Measurements from ENCODE around the gene CEP112. TPM values are rescaled to one million over a fixed set of nuclear protein-coding genes. Genes with fewer than 3 reads are reported as not detected.

CEP112 gene
- total and polyA plus RNA-seq, 2 of the 8 experiments (the other 6 are each of a cell fraction or from before 2014, with no cell fraction given), result 0.62 to 3.1 TPM

DNA sequence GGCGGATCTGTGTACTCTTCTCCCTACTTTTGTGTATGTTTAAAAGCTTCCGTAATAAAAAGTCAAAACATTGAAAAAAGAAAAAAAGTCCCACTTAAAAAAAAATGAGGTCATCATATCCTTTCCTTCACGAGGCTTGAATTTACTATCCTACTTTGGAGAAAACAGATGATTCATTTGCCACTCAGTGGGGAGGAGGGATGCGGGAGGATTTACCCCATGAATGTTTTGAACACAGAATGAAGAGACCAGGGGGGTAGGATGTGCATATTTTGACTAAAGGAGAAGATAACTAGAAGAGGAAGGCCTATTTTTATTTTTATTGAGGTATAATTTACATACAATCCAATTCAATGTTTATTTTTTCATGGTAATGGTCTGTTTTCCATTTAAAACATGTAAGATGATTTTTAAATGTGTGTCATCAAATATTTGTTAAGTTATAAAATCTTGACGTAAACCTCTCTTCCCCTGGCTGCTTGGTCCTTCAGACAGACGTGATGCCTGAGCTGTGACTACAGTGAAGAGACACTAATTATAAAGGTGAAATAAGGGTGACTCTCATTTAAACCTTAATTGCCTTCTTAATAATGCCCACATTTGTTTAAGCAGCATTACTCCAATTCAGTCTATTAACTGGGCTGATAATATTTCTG lies 495.1 kb downstream of the CEP112 start:
- Histone ChIP-seq H2AFZ (ENCODE audit: low read length) (no peak overlapping the region), H4K91ac (replicated peaks; ENCODE audit: insufficient read length, low read length) (no peak overlapping the region), H3K79me2 (ENCODE audit: control insufficient read depth in 1 of 2, insufficient read depth in 2 of 2, low read length in 2 of 2) (no peaks in the 10 kb centered on the region), H3K4ac (replicated peaks; ENCODE audit: insufficient read length, low read depth, low read length) (no peak overlapping the region), H2BK120ac (replicated peaks; ENCODE audit: low read depth, low read length) (no peak overlapping the region), H2BK12ac (ENCODE audit: low read depth, low read length) (no peak overlapping the region), H4K5ac (ENCODE audit: insufficient read length, low read depth, low read length) (no peak overlapping the region), H2AK5ac (ENCODE audit: low read depth, low read length) (no peak overlapping the region), H3K79me1 (ENCODE audit: low read depth, low read length) (no peaks in the 10 kb centered on the region), H4K8ac (ENCODE audit: extremely low read depth, insufficient read depth, low read length) (no peak overlapping the region), H3K14ac (ENCODE audit: insufficient read length) (no peak overlapping the region), H2BK15ac (ENCODE audit: low read length) (no peak overlapping the region), H3K9ac (replicated peaks in 1 of 4; ENCODE audit: extremely low read depth in 1 of 4, low read depth in 3 of 4, low read length in 3 of 4) (no peak overlapping the region), H3K4me1 (replicated peaks in 1 of 4; ENCODE audit: control insufficient read depth in 3 of 4, insufficient read depth in 4 of 4, low read length in 3 of 4) (peaks cover 7 to 16% (median 12%) of the 10 kb centered on the region in 4 experiments; a peak in 6 of 7 replicates), H3K36me3 (ENCODE audit: control insufficient read depth in 2 of 4, insufficient read depth in 4 of 4, low read length in 3 of 4) (no peaks in the 10 kb centered on the region), H3K4me2 (ENCODE audit: insufficient read depth in 1 of 2, low read depth in 2 of 2, low read length in 2 of 2) (peak overlapping the region; percentile 43 to 48; a peak in 3 of 4 replicates), H4K20me1 (replicated peaks in 1 of 2; ENCODE audit: control insufficient read depth in 1 of 2, insufficient read depth in 2 of 2, low read length in 2 of 2) (no peaks in the 10 kb centered on the region), H3K18ac (ENCODE audit: extremely low read depth, low read length) (no peak overlapping the region; the same call in 1 of the 2 replicates), H3K23ac (ENCODE audit: insufficient read length) (no peak overlapping the region), H2BK5ac (ENCODE audit: low read depth, low read length) (peak overlapping the region; percentile 1; the same call in 1 of the 2 replicates), H3K56ac (replicated peaks; ENCODE audit: insufficient read length, low read depth, low read length) (no peak overlapping the region), H3K27me3 (replicated peaks in 1 of 4; ENCODE audit: control insufficient read depth in 3 of 4, extremely low read depth in 1 of 4, insufficient read depth in 3 of 4, low read length in 3 of 4) (no peaks in the 10 kb centered on the region), H2BK20ac (ENCODE audit: low read length) (no peak overlapping the region), H3K27ac (ENCODE audit: low read depth, low read length) (no peak overlapping the region), H3K4me3 (ENCODE audit: extremely low read depth in 1 of 4, insufficient read depth in 2 of 4, low read depth in 3 of 4, low read length in 4 of 4) (peak overlapping the region in 1 of 4 experiments; percentile 6; a peak in 1 of 8 replicates), H3K9me3 (ENCODE audit: insufficient read depth in 2 of 2, low read depth in 1 of 2, low read length in 1 of 2) (no peaks in the 10 kb centered on the region), H3K23me2 (ENCODE audit: low read depth, low read length) (no peaks in the 10 kb centered on the region; the same call in 1 of the 2 replicates)
- 18% methylated on average over 6 of the region's 6 CpGs; no CpG with 5 or more reads in 1 of the 2 experiments for WGBS, 2 experiments (ENCODE audit: extremely low coverage in 1 of 2, insufficient coverage in 1 of 2, insufficient read length in 1 of 2, insufficient replicate concordance in 2 of 2, low coverage in 1 of 2, low lambda C conversion rate in 2 of 2, missing lambda C conversion rate in 1 of 2)
- ChIA-PET CTCF (ENCODE audit: partially characterized antibody) (no interaction called here), POLR2A (ENCODE audit: partially characterized antibody) (no interaction called here)
- FAIRE-seq, result no peak
- TF ChIP-seq PHF8 (conservative IDR thresholded peaks at IDR 0.05; ENCODE audit: low read depth, low read length) (no peak), POLR2A (IDR thresholded peaks at IDR 0.05; ENCODE audit: control extremely low read depth in 1 of 2, low read depth in 2 of 2, low read length in 2 of 2) (no peak), EGR1 (IDR thresholded peaks at IDR 0.05; ENCODE audit: borderline replicate concordance, low read depth, low read length) (no peak), JUN (IDR thresholded peaks at IDR 0.05; ENCODE audit: low read depth, low read length) (no peak)
- DNase-seq (ENCODE audit: low read depth in 1 of 2, low spot score in 2 of 2), result no peak

Measured in H1 (cell line).